GM12875 (cell line): ENCODE data around the gene USF2.
"Not testable (repeated sequence)": the region's sequence is repeated elsewhere in the genome, so short reads cannot be mapped to it uniquely, and the experiment has no call there.

ENCODE experiments used
- H3K4me3 ChIP-seq: one replicate; pipeline ENCODE4 v1.5.1; 2011; ENCODE audit warnings: low read depth, low read length, control low read depth
- CTCF ChIP-seq: IDR thresholded peaks from 2 replicates; pipeline ENCODE4 v1.5.1; 2011; ENCODE audit warnings: low read depth, mild to moderate bottlenecking, control low read depth, inconsistent platforms, low read length, moderate library complexity, borderline replicate concordance; ENCODE audit not compliant: insufficient read depth

USF2 gene

GRCh38 chr19:35268536-35269437 is at the start of gene USF2:
USF2 (plus strand) TSS chr19:35268962; CDS start chr19:35269102, 140 bp downstream.
- peak within 1 kb of the TSS; percentile 77 for H3K4me3 ChIP-seq
- no peak for TF ChIP-seq CTCF

- no peak for TF ChIP-seq CTCF
Observed at GRCh38 chr19:35219008-35219407, 49.8 kb upstream of the USF2 start.

GRCh38 chr19:35220315-35220921 is 48.3 kb upstream of the USF2 start:
- no peak for TF ChIP-seq CTCF
- no peak overlapping the region for H3K4me3 ChIP-seq

More at GRCh38 chr19:35219008-35219407, 49.8 kb upstream of the USF2 start:
- H3K4me3 ChIP-seq: no peak overlapping the region

GRCh38 chr19:35220973-35221590 is 47.7 kb upstream of the USF2 start:
- not testable (repeated sequence) for H3K4me3 ChIP-seq

GRCh38 chr19:35222373-35223015 is 46.3 kb upstream of the USF2 start:
- no peak for TF ChIP-seq CTCF
- H3K4me3 ChIP-seq: no peak overlapping the region

GRCh38 chr19:35223084-35223790 is 45.5 kb upstream of the USF2 start:
- H3K4me3 ChIP-seq: no peak overlapping the region
- no peak for TF ChIP-seq CTCF
